GM08714 (cell line): Measurements from ENCODE around the gene HSD17B13.
"Not testable (repeated sequence)": the region's sequence is repeated elsewhere in the genome, so short reads cannot be mapped to it uniquely, and the experiment has no call there.

Source experiments
- H3K4me3 ChIP-seq: fragments of 200-500 bp; sonication (Bioruptor generic); 2 replicates; pipeline ENCODE4 v1.5.1; 2014; ENCODE audit warnings: mild to moderate bottlenecking, low read length, inconsistent platforms
- ZNF274 ChIP-seq: IDR thresholded peaks from 2 replicates; pipeline ENCODE4 v1.6.1; 2012; ENCODE audit warnings: mild to moderate bottlenecking, low read depth, low read length

HSD17B13 gene

GRCh38 chr4:87322754-87323153 is at the start of gene HSD17B13:
TSS of gene HSD17B13 (minus strand) at chr4:87322882. CDS start at chr4:87322841, 41 bp downstream.
- TF ChIP-seq ZNF274: no peak
- no peak within 1 kb of the TSS for H3K4me3 ChIP-seq

GRCh38 chr4:87370068-87370467 is 47.4 kb upstream of the HSD17B13 start:
- no peak for TF ChIP-seq ZNF274
- H3K4me3 ChIP-seq: no peak overlapping the region

GRCh38 chr4:87366521-87367162 is 44.0 kb upstream of the HSD17B13 start:
- TF ChIP-seq ZNF274: no peak
- no peak overlapping the region for H3K4me3 ChIP-seq

- no peak overlapping the region for H3K4me3 ChIP-seq
- TF ChIP-seq ZNF274: no peak
Measured at GRCh38 chr4:87365348-87365747, 42.7 kb upstream of the HSD17B13 start.

GRCh38 chr4:87363552-87363951 is 40.9 kb upstream of the HSD17B13 start:
- no peak for TF ChIP-seq ZNF274

GRCh38 chr4:87360338-87360935 is 37.8 kb upstream of the HSD17B13 start:
- TF ChIP-seq ZNF274: no peak
- no peak overlapping the region for H3K4me3 ChIP-seq

More at GRCh38 chr4:87363552-87363951, 40.9 kb upstream of the HSD17B13 start:
- H3K4me3 ChIP-seq: no peak overlapping the region

- no peak overlapping the region for H3K4me3 ChIP-seq
- TF ChIP-seq ZNF274: no peak
Measured at GRCh38 chr4:87359258-87359657, 36.6 kb upstream of the HSD17B13 start.

GRCh38 chr4:87356832-87357526 is 34.3 kb upstream of the HSD17B13 start:
- no peak for TF ChIP-seq ZNF274
- no peak overlapping the region for H3K4me3 ChIP-seq

GRCh38 chr4:87354168-87355102 is 31.8 kb upstream of the HSD17B13 start:
- H3K4me3 ChIP-seq: no peak overlapping the region
- TF ChIP-seq ZNF274: no peak

- H3K4me3 ChIP-seq: no peak overlapping the region
Measured at GRCh38 chr4:87353592-87353991, 30.9 kb upstream of the HSD17B13 start.

GRCh38 chr4:87345139-87345538 is 22.5 kb upstream of the HSD17B13 start:
- no peak overlapping the region for H3K4me3 ChIP-seq
- TF ChIP-seq ZNF274: no peak

More at GRCh38 chr4:87353592-87353991, 30.9 kb upstream of the HSD17B13 start:
- TF ChIP-seq ZNF274: no peak

- H3K4me3 ChIP-seq: no peak overlapping the region
- no peak for TF ChIP-seq ZNF274
Measured at GRCh38 chr4:87342872-87343271, 20.2 kb upstream of the HSD17B13 start.

- H3K4me3 ChIP-seq: not testable (repeated sequence)
Measured at GRCh38 chr4:87341954-87342635, 19.4 kb upstream of the HSD17B13 start.

GRCh38 chr4:87339440-87339839 is 16.8 kb upstream of the HSD17B13 start:
- TF ChIP-seq ZNF274: no peak
- H3K4me3 ChIP-seq: no peak overlapping the region

- no peak for TF ChIP-seq ZNF274
- no peak overlapping the region for H3K4me3 ChIP-seq
Measured at GRCh38 chr4:87337361-87337760, 14.7 kb upstream of the HSD17B13 start.
